NCI-H1092 treated with DMSO at 0.1 percent for 48 hours (cell line): ENCODE results near the gene PROM1.

Experiments used
- DNase-seq: peaks from one replicate; lab custom pipeline; 2025; lab: John Stamatoyannopoulos, UW

PROM1 gene

DNA sequence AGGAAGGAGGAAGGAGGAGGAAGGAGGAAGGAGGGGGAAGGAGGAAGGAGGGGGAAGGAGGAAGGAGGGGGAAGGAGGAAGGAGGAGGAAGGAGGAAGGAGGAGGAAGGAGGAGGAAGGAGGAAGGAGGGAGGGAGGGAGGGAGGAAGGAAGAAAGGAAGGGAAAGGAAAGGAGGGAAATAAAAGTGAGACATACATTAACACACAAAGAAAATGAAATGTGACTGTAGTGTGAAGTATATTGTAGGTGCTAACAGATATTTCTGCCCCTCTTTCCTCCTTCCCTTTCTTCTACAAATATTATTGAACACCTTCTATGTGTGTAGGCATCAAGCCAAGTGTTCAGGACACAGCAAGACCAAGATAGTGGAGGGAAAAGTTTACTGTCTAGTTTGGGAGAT is 26.4 kb upstream of the PROM1 start:
- no peak for DNase-seq

DNA sequence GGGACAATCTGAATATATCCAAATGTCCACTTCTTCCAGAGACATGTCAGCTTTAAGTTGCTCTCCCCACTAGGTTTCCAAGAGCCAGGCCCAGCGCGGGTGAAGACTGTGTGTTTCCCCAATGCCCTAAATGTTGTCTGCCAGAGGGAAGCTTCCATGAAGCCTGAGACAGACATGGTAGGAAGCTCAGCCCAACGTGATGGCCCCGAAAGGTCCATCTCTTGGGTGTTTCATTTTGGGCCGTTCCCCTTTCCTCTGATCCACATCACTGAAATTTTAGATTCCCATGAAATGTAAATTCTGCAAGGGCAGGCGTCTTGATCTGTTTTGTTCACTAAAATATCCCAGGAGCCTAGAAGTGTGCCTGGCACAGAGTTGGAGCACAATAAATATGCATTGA is 25.4 kb upstream of the PROM1 start:
- DNase-seq, result no peak

DNA sequence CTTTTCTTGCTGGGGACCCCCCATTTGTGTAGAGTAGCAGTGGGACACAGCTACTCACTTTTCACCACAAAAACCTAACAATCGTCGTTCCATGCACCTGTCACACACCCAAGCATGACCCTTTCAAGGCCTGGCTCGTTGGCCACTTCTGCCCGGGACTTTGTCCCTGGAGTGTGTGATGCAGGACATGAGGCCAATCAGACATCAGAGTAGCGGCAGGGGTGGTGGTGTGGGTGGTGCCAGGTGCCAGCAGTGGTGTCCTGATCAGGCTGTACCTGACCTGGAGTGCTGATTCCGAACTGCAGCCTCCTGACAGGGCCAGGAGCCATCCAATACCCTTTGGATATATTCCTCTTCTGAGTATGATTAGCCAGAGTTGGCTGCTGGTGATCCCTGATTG is 23.1 kb upstream of the PROM1 start:
- no peak for DNase-seq

DNA sequence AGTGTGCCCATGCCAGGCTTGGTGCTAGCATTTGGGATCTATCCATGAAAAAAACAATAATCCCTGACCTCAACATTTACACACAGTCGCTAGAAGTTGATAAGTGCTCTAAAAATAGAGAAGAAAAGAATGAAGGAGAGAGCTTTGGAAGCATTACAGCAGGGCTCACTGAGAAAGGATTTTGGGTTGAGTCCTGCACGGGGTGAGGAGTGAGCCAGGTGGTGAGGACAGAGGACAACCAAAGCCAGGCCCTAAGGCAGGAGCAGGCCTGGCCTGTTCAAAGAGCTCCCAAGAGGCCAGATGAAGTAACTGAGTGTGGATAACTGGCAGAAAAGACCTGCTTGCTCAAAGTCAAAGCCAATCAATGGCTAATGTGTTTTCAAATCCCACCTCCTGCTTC is 20.7 kb upstream of the PROM1 start:
- no peak for DNase-seq

DNA sequence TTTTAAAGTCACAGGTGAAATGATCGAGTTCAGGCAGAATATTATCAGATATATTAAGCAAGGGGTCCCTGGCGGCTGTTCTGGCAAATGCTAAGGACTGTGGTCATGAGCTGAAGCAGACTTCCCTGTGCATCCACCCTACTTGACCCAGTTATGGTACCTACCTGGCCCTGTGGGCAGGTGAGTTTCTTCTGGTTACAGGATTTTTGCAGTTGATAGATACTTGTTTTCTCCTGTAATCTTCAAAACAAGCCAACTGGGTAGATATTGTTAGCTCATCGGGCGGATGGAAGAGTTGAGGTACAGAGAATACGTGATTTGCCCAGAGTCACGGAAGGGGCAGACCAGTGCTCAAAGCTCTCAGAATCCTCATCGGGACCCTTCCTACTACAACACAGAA is 18.5 kb upstream of the PROM1 start:
- DNase-seq, result no peak

DNA sequence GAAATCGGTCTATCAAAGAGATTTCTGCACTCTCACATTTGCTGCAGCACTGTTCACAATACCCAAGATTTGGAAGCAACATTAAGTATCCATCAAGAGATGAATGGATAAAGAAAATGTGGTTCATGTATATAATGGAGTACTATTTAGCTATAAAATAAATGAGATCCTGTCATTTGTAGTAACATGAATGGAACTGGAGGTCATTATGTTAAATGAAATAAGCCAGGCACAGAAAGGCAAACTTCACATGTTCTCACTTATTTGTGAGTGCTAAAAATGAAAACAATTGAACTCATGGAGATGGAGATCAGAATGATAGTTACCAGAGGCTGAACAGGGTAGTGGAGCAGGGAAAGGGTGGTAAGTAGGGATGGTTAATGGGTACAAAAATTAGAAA is 17.0 kb upstream of the PROM1 start:
- no peak for DNase-seq

DNA sequence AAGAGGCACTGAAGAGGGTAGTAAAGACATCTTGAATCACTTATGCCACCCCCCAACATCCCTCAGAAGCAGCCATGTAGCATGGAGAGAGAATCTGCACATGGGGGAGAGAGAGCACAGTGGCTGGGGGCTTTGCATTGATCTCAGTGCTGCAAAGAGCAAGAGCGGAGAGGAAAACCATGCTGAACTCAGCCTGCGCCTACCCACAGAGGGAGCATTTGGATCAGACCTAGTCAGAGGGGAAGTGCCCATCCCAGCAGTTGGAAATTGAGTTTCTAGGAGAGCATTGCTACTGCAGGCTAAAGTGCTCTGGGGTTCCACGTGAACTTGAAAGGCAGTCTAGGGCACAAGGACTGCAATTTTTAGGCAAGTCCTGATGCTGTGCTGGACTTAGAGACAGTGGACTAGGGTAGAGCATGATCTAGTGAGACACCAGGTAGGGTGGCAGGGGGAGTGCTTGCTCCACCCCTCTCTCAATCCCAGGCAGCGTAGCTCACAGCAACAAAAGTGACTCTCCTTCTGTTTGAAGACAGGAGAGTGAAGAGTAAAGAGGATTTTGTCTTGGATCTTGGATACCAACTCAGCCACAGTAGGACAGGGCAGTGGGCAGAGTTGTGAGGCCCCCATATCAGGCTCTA is 9.0 kb upstream of the PROM1 start:
- DNase-seq, result peak; percentile 52

DNA sequence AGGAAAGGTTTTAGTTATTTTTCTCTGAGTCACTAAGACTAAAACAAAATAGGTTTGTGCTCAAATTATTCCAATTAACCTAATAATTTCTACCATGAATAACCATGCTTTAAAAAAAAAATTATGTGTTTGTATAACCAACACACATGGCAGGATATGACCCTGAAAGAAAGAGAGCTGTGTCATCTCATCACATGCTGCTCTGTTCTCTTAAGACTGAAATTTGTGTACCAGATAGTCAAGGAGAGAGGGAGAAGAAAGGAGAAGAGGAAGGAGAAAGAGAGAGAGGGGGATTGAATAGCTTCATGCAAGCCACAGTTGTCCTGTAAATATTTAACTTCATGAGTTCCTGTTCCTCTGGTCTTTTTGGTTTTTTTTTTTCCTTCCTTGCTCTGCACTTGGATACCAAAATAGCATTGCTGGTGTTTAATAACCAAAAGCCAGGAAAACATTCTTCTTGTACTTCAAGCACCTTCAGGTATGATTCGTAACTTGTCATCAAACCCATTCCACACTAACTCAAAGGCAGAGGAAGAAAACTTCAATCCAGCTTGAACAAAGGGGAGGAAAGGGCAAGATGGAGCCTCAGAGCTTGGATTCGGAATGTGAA is 6.4 kb upstream of the PROM1 start:
- no peak for DNase-seq

DNA sequence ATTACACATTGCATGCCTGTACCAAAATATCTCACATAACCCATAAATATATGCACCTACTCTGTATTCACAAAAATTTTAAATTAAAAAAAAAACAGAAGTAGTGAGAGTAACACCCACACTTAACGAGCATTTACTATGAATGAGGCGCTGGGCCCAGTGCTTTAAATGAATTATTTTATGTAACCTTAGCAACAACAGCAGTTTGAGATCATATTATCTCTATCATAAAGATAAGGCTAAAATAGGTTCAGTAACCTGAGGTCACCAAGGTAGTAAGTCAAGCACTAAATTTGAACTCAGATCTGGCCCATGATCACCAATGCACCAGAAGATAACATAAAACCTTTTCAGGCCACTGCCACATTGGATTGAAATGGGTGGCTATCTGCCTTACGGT is 5.3 kb upstream of the PROM1 start:
- DNase-seq, result no peak

DNA sequence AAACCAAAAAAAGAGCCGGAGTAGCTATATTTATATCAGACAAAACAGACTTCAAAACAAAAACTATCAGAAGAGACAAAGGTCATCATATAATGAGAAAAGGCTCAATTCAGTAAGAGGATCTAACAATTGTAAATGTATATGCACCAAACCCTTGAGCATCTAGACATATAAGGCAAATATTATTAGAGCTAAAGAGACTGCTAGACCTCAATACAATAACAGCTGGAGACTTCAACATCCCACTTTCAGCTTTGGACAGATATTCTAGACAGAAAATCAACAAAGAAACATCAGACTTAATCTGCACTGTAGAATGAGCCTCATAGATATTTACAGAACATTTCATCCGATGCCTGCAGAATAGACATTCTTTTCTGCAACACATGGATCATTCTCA is 4.8 kb upstream of the PROM1 start:
- DNase-seq, result no peak

DNA sequence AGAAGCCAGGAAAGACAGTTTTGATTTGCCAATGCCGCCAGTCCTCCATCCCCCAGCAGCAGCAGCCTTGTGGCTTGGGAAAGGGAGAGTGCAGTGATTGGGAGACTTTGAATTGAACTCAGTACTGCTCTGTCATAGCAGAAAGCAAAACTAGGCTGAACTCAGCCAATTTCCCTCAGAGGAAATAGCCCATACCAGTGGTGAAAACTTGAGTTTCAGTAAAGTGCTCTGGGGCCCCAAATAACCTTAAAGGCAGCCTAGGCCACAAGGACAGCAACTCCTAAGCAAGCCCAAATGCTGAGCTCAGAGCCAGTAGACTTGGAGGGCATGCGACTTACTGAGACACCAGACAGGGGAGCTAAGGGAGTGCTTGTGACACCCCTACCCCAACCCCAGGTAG is 2.0 kb upstream of the PROM1 start:
- DNase-seq, result no peak

DNA sequence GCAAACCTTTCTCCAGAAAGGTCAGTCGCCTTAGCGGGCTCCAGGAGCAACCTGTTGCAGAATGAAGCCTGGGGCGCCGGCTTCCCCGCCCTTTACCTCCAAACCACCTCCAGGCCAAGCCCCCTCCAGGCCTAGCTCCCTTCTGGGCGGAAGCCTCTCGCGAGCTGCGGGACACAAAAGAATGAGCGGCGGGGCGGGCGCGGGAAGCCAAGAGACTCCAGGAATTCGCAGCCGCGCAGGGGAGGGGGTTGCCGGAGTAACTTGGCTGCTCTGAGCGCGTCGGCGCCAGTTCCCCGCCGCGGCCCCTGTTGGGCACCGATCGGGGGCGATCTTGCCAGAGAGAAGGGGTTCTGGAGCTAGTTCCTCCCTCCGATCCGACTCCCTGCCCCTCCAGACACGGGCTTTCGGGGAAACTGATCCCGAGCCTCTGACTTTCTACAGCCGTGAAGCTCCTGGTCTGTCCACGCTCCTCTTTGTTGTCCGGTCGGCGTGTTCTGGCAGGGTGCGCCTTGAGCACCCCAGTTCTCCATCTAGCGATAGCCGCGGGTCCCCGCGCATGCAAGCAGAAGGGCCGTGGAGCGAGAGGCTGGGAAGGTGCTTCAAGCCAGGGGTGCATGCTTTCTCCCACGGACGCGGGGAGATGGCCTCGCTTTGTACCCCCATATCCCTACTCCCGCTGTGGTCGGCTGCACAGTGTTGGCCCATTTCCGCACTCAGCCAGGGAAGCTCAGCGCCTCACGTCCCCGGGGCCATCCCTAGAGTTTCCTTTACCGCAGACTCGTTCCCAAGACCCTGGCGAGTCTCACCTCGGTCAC is 1.2 kb downstream of the PROM1 start:
- peak; percentile 67 for DNase-seq

DNA sequence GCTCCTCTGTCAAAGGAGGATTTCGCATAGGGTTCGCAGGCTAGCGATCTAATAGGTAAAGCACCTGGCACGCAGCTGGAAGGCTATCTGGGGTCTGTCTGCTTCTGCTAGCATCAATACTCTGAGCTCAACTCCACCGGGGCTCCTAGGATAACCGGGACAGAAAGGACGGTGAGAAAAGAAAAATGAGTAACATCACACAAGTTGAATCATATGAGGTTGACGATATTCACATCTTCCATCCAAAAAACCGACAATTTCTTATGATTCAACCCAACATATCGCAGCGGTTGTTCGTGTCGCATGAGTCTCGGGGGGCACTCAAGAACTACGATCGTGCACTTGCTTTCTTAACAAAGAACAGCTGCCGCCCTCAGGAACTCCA is 1.8 kb downstream of the PROM1 start:
- DNase-seq, result no peak

DNA sequence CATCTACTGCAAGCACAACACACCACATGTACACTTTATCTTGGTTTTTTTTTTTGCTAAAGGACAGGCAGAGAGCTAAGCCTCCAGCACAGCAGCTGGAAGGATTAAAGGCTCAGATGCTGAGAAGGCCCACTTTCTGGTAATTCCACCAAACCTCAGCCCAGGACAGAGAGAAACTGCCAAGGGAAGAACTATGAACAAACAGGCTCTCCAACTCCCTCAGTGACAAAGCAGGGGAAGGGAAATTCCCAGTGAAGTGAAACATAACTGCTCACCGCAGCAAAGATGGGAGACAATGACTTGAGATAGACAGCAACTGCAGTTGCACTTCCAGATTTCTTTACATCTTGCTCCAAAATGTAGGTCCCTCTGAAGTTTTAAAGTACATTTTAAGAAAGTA is 4.8 kb downstream of the PROM1 start:
- DNase-seq, result no peak

DNA sequence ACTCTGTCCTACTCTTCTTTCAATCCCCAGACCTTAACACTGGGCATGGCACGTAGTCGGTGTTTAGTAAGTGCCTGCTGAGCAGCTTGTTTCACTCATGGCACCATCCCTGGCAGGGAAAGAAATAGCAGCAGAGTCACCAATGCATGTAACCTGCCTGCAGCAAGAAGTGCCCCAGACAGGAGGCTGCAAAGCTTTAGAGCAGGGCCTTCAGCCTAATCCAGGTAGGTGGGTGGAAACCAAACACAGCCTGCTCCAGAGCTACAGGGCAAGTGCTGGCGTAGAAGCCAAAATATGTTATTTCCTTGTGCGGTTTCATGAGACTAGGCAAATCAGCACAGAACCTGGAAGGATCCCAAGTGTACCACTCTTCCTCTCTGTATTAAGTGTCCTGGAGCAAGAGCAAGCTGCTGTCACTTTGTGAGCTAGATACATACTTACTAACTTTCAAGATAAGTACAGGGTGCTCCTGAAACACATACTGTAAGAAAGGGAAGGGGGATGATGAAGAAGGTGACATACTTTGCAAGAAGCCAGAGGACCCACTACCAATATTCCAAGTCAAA is 5.5 kb downstream of the PROM1 start:
- DNase-seq, result no peak

DNA sequence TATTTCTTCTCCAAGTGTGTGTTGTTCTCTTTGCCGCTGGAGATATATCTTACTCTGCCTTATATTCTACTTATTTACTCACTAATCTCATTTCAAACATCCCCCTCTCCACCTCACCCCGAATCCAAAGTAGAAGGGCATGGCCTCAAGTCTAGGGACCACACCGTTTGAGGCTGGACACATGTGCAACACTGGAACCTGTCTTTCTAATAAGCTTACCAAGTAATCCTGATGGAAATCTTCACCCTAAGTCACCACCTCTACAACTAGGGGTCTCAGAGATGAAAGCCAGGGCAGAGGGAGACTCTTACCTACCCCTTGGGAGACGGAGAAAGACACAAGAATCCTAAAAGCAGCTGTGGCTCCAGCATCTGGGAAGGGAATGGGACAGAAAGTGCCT is 6.0 kb downstream of the PROM1 start:
- no peak for DNase-seq

DNA sequence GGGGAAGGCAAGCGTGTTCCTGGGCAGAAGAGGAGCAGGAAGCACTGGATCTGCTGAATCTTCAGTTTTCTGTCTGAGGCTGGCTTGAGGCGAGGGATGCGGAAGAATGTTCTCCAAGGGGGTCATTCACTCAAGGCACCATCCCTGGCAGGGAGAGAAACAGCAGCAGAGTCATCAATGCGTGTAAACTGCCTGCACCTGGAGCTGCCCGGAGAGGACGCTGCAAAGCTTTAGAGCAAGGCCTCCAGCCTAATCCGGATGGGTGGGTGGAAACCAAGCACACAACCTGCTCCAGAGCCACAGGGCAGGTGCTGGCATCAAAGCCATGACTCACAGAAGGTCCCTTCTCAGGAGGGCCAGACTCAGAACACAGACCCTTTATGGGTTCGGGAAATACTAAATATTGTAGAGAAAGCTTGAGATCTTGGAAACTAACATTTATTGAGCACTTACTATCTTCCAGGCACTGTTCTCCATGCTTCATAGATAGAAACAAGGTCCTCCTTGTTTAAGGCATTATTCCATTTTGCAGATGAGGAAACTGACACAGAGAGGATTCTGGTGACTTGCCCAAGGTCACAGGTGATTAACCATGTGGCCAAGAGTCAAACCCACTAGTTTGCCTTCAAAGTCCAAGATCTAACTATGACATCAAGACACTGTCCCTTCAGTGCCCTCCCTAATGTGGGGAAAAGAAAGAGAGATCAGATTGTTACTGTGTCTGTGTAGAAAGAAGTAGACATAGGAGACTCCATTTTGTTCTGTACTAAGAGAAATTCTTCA is 7.7 kb downstream of the PROM1 start:
- DNase-seq, result no peak

DNA sequence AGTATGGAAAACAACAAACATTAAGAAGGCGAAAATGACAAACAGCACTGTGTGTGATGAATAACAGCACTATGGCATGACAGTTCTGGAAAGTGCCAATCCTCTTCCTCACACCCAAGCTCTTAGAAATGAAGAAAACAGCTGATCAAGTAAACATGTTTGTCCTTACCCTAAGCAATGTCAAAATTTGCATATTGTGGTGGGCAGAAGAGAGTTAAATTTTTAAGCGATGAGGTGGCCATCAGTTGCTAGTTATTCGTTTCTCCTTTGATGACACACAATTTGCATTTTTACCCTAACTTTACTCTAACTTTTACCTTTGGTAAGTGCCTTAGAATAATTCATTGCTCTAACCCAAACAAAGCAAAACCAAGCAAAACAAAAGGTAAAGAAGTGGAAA is 8.8 kb downstream of the PROM1 start:
- no peak for DNase-seq

DNA sequence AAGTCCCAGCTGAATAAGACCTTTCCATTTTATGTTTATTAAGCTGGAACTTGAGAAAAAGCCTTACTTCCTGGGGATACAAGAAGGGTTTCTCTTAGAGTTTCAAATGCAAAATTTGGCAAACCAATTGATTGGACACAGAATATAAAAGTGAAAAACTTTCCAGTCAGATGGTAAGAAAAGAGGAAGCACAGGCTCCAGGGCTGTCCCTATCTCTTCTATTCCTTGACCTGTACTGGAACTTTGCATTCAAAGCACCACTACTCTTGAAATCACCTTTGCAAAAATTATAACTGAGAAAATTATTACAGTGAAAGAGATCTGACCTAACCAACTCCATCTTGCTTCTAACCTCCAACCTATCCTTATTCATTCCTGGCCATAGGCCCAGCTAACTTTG is 11.7 kb downstream of the PROM1 start:
- no peak for DNase-seq

DNA sequence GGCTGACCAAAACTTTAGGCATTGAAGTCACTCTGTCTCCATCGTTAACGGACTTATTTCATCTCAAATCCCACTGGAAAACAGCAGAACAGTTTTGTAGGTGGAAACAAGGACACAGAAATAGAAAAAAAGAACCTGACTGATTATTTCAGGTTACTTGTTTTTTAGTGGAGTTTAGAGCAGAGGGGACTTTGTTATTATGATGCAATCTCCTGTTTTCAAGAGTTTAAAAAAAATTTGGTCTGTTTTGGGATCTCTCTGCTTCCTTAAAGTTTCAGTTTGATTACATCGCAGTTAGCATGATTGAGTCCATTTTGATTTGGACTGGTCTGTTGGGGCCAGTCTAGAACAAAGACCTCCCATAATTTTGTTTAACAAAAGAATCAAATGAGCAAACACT is 13.6 kb downstream of the PROM1 start:
- no peak for DNase-seq

DNA sequence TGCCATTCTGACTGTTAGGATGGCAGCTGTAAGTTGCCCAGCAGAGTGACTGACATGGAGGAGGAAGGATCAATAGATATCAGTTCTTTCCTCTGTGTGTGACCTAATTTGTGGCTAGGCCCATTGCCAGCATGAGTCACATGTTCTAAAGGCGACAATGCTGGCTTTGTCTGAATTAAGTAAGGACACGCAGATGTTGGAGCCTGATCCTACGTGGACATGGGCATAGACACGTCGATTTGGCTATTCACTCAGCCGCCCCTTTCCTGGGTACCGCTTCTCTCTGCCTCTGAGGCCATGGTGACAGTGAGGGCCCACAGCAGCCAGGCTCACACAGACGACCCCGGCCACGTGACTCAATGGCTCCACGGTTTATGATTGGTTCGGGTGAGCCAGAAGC is 16.3 kb downstream of the PROM1 start:
- DNase-seq, result no peak

DNA sequence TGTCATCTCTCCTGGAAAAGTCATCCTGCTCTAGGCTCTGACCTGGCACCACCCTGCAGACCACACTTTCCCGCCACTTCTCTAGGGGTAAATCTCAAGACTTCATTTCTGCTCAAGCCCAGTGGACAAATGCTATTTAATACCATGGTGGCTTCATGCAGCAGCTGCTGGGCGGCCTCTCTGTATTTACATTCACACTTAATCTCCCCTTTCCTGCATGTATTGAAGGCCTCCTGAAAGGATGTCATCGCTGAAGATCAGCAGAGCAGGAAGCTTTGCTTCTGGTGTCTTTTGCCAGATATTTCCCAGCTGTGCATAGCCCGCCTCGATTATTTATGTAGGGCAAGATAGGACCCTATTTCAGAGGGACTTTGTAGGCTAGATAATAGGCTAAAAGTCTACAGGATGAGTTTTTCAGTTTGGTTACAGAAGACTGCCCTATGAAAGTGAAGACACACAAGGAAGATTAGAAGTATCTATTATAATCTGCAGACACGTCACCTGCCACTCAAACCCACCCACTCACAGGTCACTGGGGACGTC is 17.2 kb downstream of the PROM1 start:
- DNase-seq, result peak; percentile 34
